Activated naive CD4-positive, alpha-beta T cell treated with anti-CD3 and anti-CD28 coated beads for 36 hours (primary cell): ENCODE data around the gene CNTLN. TPM values are rescaled to one million over a fixed set of nuclear protein-coding genes. Genes with fewer than 3 reads are reported as not detected.

Experiments
- CTCF ChIA-PET: fragments of 350-600 bp; sonication (Branson Sonifier 250); formaldehyde crosslinking; loops from one replicate; lab custom pipeline; 2021; ENCODE audit warnings: antibody characterized with exemption; lab: Charles Lee
- DNase-seq: peaks from one replicate; pipeline ENCODE4 v3.0.0-alpha.2; 2020
- H3K27ac Mint-ChIP-seq: one replicate; pipeline ENCODE4 v1.8.0; 2021; ENCODE audit warnings: mild to moderate bottlenecking, mixed read lengths
- H3K27me3 Mint-ChIP-seq: one replicate; pipeline ENCODE4 v1.8.0; 2021; ENCODE audit warnings: low read depth, mixed read lengths
- H3K36me3 Mint-ChIP-seq: one replicate; pipeline ENCODE4 v1.8.0; 2021; ENCODE audit warnings: low read depth, mixed read lengths
- H3K4me1 Mint-ChIP-seq: one replicate; pipeline ENCODE4 v1.8.0; 2021; ENCODE audit warnings: low read depth, mixed read lengths
- H3K4me3 Mint-ChIP-seq: one replicate; pipeline ENCODE4 v1.8.0; 2021; ENCODE audit warnings: mild to moderate bottlenecking, moderate library complexity, mixed read lengths
- H3K9me3 Mint-ChIP-seq: one replicate; pipeline ENCODE4 v1.8.0; 2021; ENCODE audit warnings: mixed read lengths
- intact Hi-C: fragments of 100-400 bp; cut with micrococcal nuclease; formaldehyde crosslinking; loops from one replicate; pipeline ENCODE4 v1.15.1; 2023
- total RNA-seq, 2 experiments: library from RNA; stranded (reverse); gene quantifications; one replicate each; pipeline ENCODE4 v1.2.3, GENCODE V29; 2021

CNTLN gene
- total RNA-seq, 2 experiments from 2014 or later, result 0.10 to 0.25 TPM

- intact Hi-C loops, result no loop called here
- H3K4me1 Mint-ChIP-seq, result no peaks in the 10 kb centered on the region
- no peaks in the 10 kb centered on the region for H3K9me3 Mint-ChIP-seq
- H3K4me3 Mint-ChIP-seq, result no peak overlapping the region
- no peak for DNase-seq
- H3K27me3 Mint-ChIP-seq, result no peaks in the 10 kb centered on the region
- CTCF ChIA-PET, result interaction anchor here (1.5 kb wide), 1 partner anchor 10 kb away, joined by 7 read pairs; no protein-coding TSS in a partner anchor
- H3K27ac Mint-ChIP-seq, result no peak overlapping the region
- no peaks in the 10 kb centered on the region for H3K36me3 Mint-ChIP-seq
Measured at GRCh38 chr9:17453751-17454150, 318.9 kb downstream of the CNTLN start.

- CTCF ChIA-PET, result interaction anchor here (0.9 to 1.9 kb wide), 7 partner anchors 8 to 401 kb away, joined by 3 to 17 read pairs (median 4); no protein-coding TSS in a partner anchor
- H3K9me3 Mint-ChIP-seq, result no peaks in the 10 kb centered on the region
- H3K36me3 Mint-ChIP-seq, result no peaks in the 10 kb centered on the region
- intact Hi-C loops, result loop anchor here (1.0 to 10.0 kb wide), 5 partner anchors 347 to 1628 kb away; no protein-coding TSS in a partner anchor
- H3K4me1 Mint-ChIP-seq, result no peaks in the 10 kb centered on the region
- no peaks in the 10 kb centered on the region for H3K27me3 Mint-ChIP-seq
- no peak overlapping the region for H3K27ac Mint-ChIP-seq
- H3K4me3 Mint-ChIP-seq, result no peak overlapping the region
- DNase-seq, result peak; percentile 32
Measured at GRCh38 chr9:17462869-17463464, 328.1 kb downstream of the CNTLN start.

GRCh38 chr9:17470036-17470813 lies 335.4 kb downstream of the CNTLN start:
- no peak overlapping the region for H3K27ac Mint-ChIP-seq

GRCh38 chr9:17472126-17472525 lies 337.3 kb downstream of the CNTLN start:
- intact Hi-C loops, result no loop called here
- Mint-ChIP-seq H3K4me1 (no peaks in the 10 kb centered on the region), H3K9me3 (no peaks in the 10 kb centered on the region), H3K36me3 (no peaks in the 10 kb centered on the region), H3K4me3 (no peak overlapping the region), H3K27ac (no peak overlapping the region), H3K27me3 (no peaks in the 10 kb centered on the region)
- no peak for DNase-seq
- CTCF ChIA-PET, result interaction anchor here (2.3 kb wide), 1 partner anchor 9 kb away, joined by 6 read pairs; no protein-coding TSS in a partner anchor

More at GRCh38 chr9:17470036-17470813, 335.4 kb downstream of the CNTLN start:
- intact Hi-C loops, result no loop called here
- Mint-ChIP-seq H3K9me3 (no peaks in the 10 kb centered on the region), H3K27me3 (no peaks in the 10 kb centered on the region), H3K4me1 (no peaks in the 10 kb centered on the region), H3K36me3 (no peaks in the 10 kb centered on the region), H3K4me3 (no peak overlapping the region)
- DNase-seq, result no peak
- CTCF ChIA-PET, result interaction anchor here (2.3 kb wide), 1 partner anchor 7 kb away, joined by 6 read pairs; no protein-coding TSS in a partner anchor

GRCh38 chr9:17476401-17476800 lies 341.6 kb downstream of the CNTLN start:
- CTCF ChIA-PET, result interaction anchor here (0.7 to 1.1 kb wide), 2 partner anchors 9 to 81 kb away, joined by 3 read pairs; no protein-coding TSS in a partner anchor
- Mint-ChIP-seq H3K27me3 (no peaks in the 10 kb centered on the region), H3K27ac (no peak overlapping the region), H3K9me3 (peaks cover 2% of the 10 kb centered on the region), H3K36me3 (no peaks in the 10 kb centered on the region), H3K4me1 (no peaks in the 10 kb centered on the region), H3K4me3 (no peak overlapping the region)
- intact Hi-C loops, result no loop called here
- DNase-seq, result no peak

- H3K27me3 Mint-ChIP-seq, result no peaks in the 10 kb centered on the region
- no peak overlapping the region for H3K4me3 Mint-ChIP-seq
- H3K4me1 Mint-ChIP-seq, result no peaks in the 10 kb centered on the region
- no peak overlapping the region for H3K27ac Mint-ChIP-seq
- H3K9me3 Mint-ChIP-seq, result peaks cover 2% of the 10 kb centered on the region
- no peaks in the 10 kb centered on the region for H3K36me3 Mint-ChIP-seq
- CTCF ChIA-PET, result no interaction called here
- DNase-seq, result no peak
- intact Hi-C loops, result no loop called here
Measured at GRCh38 chr9:17477816-17478215, 343.0 kb downstream of the CNTLN start.

- intact Hi-C loops, result no loop called here
Measured at GRCh38 chr9:17480966-17481365, 346.1 kb downstream of the CNTLN start.

GRCh38 chr9:17481565-17481964 lies 346.7 kb downstream of the CNTLN start:
- no peak for DNase-seq
- no peak overlapping the region for H3K27ac Mint-ChIP-seq
- no peaks in the 10 kb centered on the region for H3K36me3 Mint-ChIP-seq
- H3K4me3 Mint-ChIP-seq, result no peak overlapping the region
- intact Hi-C loops, result no loop called here
- peaks cover 2% of the 10 kb centered on the region for H3K9me3 Mint-ChIP-seq
- no peaks in the 10 kb centered on the region for H3K4me1 Mint-ChIP-seq
- CTCF ChIA-PET, result no interaction called here
- H3K27me3 Mint-ChIP-seq, result no peaks in the 10 kb centered on the region

More at GRCh38 chr9:17480966-17481365, 346.1 kb downstream of the CNTLN start:
- Mint-ChIP-seq H3K36me3 (no peaks in the 10 kb centered on the region), H3K9me3 (peaks cover 2% of the 10 kb centered on the region), H3K4me1 (no peaks in the 10 kb centered on the region), H3K27ac (no peak overlapping the region), H3K27me3 (no peaks in the 10 kb centered on the region), H3K4me3 (no peak overlapping the region)
- DNase-seq, result no peak
- CTCF ChIA-PET, result no interaction called here

- DNase-seq, result no peak
- Mint-ChIP-seq H3K9me3 (no peaks in the 10 kb centered on the region), H3K27ac (no peak overlapping the region), H3K4me1 (no peaks in the 10 kb centered on the region), H3K36me3 (no peaks in the 10 kb centered on the region), H3K4me3 (no peak overlapping the region), H3K27me3 (no peaks in the 10 kb centered on the region)
- CTCF ChIA-PET, result interaction anchor here (0.8 to 1.1 kb wide), 2 partner anchors 9 to 22 kb away, joined by 3 read pairs; no protein-coding TSS in a partner anchor
- intact Hi-C loops, result no loop called here
Measured at GRCh38 chr9:17484906-17485305, 350.1 kb downstream of the CNTLN start.

GRCh38 chr9:17486396-17486795 lies 351.6 kb downstream of the CNTLN start:
- H3K27me3 Mint-ChIP-seq, result no peaks in the 10 kb centered on the region
- CTCF ChIA-PET, result no interaction called here
- H3K4me3 Mint-ChIP-seq, result no peak overlapping the region
- no peak for DNase-seq
- H3K36me3 Mint-ChIP-seq, result no peaks in the 10 kb centered on the region
- intact Hi-C loops, result no loop called here
- no peak overlapping the region for H3K27ac Mint-ChIP-seq
- H3K4me1 Mint-ChIP-seq, result no peaks in the 10 kb centered on the region
- no peaks in the 10 kb centered on the region for H3K9me3 Mint-ChIP-seq

GRCh38 chr9:17487467-17487866 lies 352.6 kb downstream of the CNTLN start:
- CTCF ChIA-PET, result no interaction called here
- Mint-ChIP-seq H3K27me3 (no peaks in the 10 kb centered on the region), H3K27ac (no peak overlapping the region), H3K4me1 (no peaks in the 10 kb centered on the region), H3K9me3 (no peaks in the 10 kb centered on the region), H3K36me3 (no peaks in the 10 kb centered on the region), H3K4me3 (no peak overlapping the region)
- intact Hi-C loops, result no loop called here
- no peak for DNase-seq

- H3K27ac Mint-ChIP-seq, result no peak overlapping the region
- intact Hi-C loops, result no loop called here
- CTCF ChIA-PET, result no interaction called here
- no peaks in the 10 kb centered on the region for H3K9me3 Mint-ChIP-seq
- H3K4me3 Mint-ChIP-seq, result no peak overlapping the region
- H3K36me3 Mint-ChIP-seq, result no peaks in the 10 kb centered on the region
- DNase-seq, result no peak
- no peaks in the 10 kb centered on the region for H3K4me1 Mint-ChIP-seq
- H3K27me3 Mint-ChIP-seq, result no peaks in the 10 kb centered on the region
Measured at GRCh38 chr9:17488662-17489061, 353.8 kb downstream of the CNTLN start.
